ENCODE data around the gene RNF157. TPM values are rescaled to one million over a fixed set of nuclear protein-coding genes. Genes with fewer than 3 reads are reported as not detected.

Gene RNF157
- total and polyA plus RNA-seq, 2 of the 4 experiments (the other 2 are of a cell fraction), result 0.54 to 1.3 TPM

- TF ChIP-seq CHD1 (IDR thresholded peaks at IDR 0.05; ENCODE audit: low read depth, low read length) (no peak), POLR2A (IDR thresholded peaks at IDR 0.05; ENCODE audit: low read depth, low read length) (peak; percentile 87), MAZ (IDR thresholded peaks at IDR 0.05; ENCODE audit: borderline replicate concordance, low read depth, low read length) (peak; percentile 67; the same call in 1 of the 2 replicates), NFE2L2 (IDR thresholded peaks at IDR 0.05; ENCODE audit: low read depth, low read length) (no peak)
Observed at GRCh38 chr17:76264755-76265623, 24.7 kb upstream of the RNF157 start, which contains the start of gene UBALD2 (continued).

GRCh38 chr17:76264425-76264754 lies 24.1 kb upstream of the RNF157 start:
- no peak for ATAC-seq (ENCODE audit: low read depth)
- Histone ChIP-seq H2AFZ (replicated peaks; ENCODE audit: low read length, poor library complexity) (no peak overlapping the region), H2AK5ac (ENCODE audit: low read depth, low read length) (no peak overlapping the region), H3K36me3 (ENCODE audit: control insufficient read depth, insufficient read depth, low read length) (peaks cover 4% of the 10 kb centered on the region), H3K9ac (ENCODE audit: low read depth, low read length) (no peak overlapping the region), H3K4me1 (ENCODE audit: control insufficient read depth, insufficient read depth, low read length) (peaks cover 10% of the 10 kb centered on the region), H3K9me1 (ENCODE audit: insufficient read depth, low read length) (peaks cover 15% of the 10 kb centered on the region), H2BK5ac (ENCODE audit: low read depth, low read length, poor library complexity, severe bottlenecking) (peak overlapping the region; percentile 78), H2BK20ac (ENCODE audit: low read depth, low read length) (peak overlapping the region; percentile 60), H3K14ac (replicated peaks; ENCODE audit: low read depth, low read length) (peak overlapping the region; percentile 61; the same call in 1 of the 2 replicates), H4K20me1 (ENCODE audit: insufficient read depth, low read length) (no peaks in the 10 kb centered on the region), H3K27ac (ENCODE audit: insufficient read depth, low read length) (peak overlapping the region; percentile 40), H3K18ac (ENCODE audit: low read depth, low read length) (peak overlapping the region; percentile 32; the same call in 1 of the 2 replicates), H4K8ac (ENCODE audit: low read depth in 2 of 2, low read length in 2 of 2) (peak overlapping the region in 1 of 2 experiments; percentile 82; a peak in 3 of 4 replicates), H4K91ac (ENCODE audit: insufficient read depth, low read depth, low read length) (0 out of 2 replicates have a peak overlapping the region, but pooled peaks have one; percentile 34), H2BK120ac (ENCODE audit: low read depth, low read length) (peak overlapping the region; percentile 67; the same call in 1 of the 2 replicates), H3K4ac (ENCODE audit: low read depth, low read length) (peak overlapping the region; percentile 79), H3K9me3 (ENCODE audit: control insufficient read depth, insufficient read depth, low read length) (no peaks in the 10 kb centered on the region), H3K4me2 (ENCODE audit: low read depth, low read length) (peak overlapping the region; percentile 73), H3K4me3 (ENCODE audit: insufficient read depth, low read depth, low read length) (no peak overlapping the region), H3K23ac (ENCODE audit: low read depth, low read length) (peak overlapping the region; percentile 54; the same call in 1 of the 2 replicates), H3K27me3 (ENCODE audit: control insufficient read depth, insufficient read depth, low read length) (no peaks in the 10 kb centered on the region), H4K5ac (ENCODE audit: low read depth, low read length) (peak overlapping the region; percentile 13; the same call in 1 of the 2 replicates), H2AK9ac (replicated peaks; ENCODE audit: low read depth, low read length, poor library complexity) (peak overlapping the region; percentile 85), H3K79me1 (ENCODE audit: low read depth in 1 of 2, low read length in 2 of 2) (peaks cover 23 to 43% of the 10 kb centered on the region in 2 experiments), H3K56ac (ENCODE audit: extremely low read depth, insufficient read depth, low read length) (peak overlapping the region; percentile 54), H2BK15ac (ENCODE audit: low read depth, low read length) (peak overlapping the region; percentile 75; the same call in 2 of the 3 replicates)
- DNase-seq, result no peak
- dilution Hi-C loops (cut with HindIII; ENCODE audit: low sequenced_read_pairs, unreplicated experiment), result no loop called here
- WGBS, 2 experiments (ENCODE audit: extremely low coverage in 2 of 2, insufficient read length in 1 of 2), result no CpG with 5 or more reads among the region's 9 CpGs
- BruUV-seq (replicated peaks), result no TSS peak
- ChIA-PET POLR2A (ENCODE audit: unreplicated experiment) (interaction anchor here (0.6 kb wide), 1 partner anchor 15 kb away, joined by 4 read pairs; no protein-coding TSS in a partner anchor), CTCF (interaction anchor here (0.7 to 1.3 kb wide), 3 partner anchors 9 to 15 kb away, joined by 3 read pairs; no protein-coding TSS in a partner anchor)
- in situ Hi-C loops (cut with MboI; ENCODE audit: low sequenced_read_pairs), result no loop called here
- intact Hi-C loops (cut with micrococcal nuclease), result loop anchor here (2.0 kb wide), 1 partner anchor 24 kb away; the partner anchor contains the start of gene RNF157
- TF ChIP-seq NFE2L2 (IDR thresholded peaks at IDR 0.05; ENCODE audit: low read depth, low read length) (no peak), CTCF (conservative IDR thresholded peaks at IDR 0.05; ENCODE audit: low read depth, low read length) (no peak), USF2 (IDR thresholded peaks at IDR 0.05; ENCODE audit: low read depth, low read length) (no peak), CEBPB (IDR thresholded peaks at IDR 0.05; ENCODE audit: low read depth, low read length) (no peak)

Data from IMR-90 (cell line).